PC-3 (cell line): ENCODE measurements around the gene BEND3.

Source experiments
- CTCF ChIP-seq: fragments of 300-600 bp; sonication (generic); conservative IDR thresholded peaks from 2 replicates; pipeline ENCODE4 v1.5.1; 2017; ENCODE audit warnings: antibody characterized with exemption, low read depth, mild to moderate bottlenecking, low read length
- EZH2 ChIP-seq: fragments of 300-600 bp; sonication (generic); IDR thresholded peaks from one replicate; pipeline ENCODE4 v1.6.1; 2017; ENCODE audit warnings: antibody characterized with exemption, mild to moderate bottlenecking, low read length; ENCODE audit not compliant: unreplicated experiment
- EZH2phosphoT487 ChIP-seq: fragments of 300-600 bp; sonication (generic); IDR thresholded peaks from 2 replicates; pipeline ENCODE4 v1.6.1; 2018; ENCODE audit warnings: mild to moderate bottlenecking, antibody characterized with exemption, low read length, borderline replicate concordance

DNA sequence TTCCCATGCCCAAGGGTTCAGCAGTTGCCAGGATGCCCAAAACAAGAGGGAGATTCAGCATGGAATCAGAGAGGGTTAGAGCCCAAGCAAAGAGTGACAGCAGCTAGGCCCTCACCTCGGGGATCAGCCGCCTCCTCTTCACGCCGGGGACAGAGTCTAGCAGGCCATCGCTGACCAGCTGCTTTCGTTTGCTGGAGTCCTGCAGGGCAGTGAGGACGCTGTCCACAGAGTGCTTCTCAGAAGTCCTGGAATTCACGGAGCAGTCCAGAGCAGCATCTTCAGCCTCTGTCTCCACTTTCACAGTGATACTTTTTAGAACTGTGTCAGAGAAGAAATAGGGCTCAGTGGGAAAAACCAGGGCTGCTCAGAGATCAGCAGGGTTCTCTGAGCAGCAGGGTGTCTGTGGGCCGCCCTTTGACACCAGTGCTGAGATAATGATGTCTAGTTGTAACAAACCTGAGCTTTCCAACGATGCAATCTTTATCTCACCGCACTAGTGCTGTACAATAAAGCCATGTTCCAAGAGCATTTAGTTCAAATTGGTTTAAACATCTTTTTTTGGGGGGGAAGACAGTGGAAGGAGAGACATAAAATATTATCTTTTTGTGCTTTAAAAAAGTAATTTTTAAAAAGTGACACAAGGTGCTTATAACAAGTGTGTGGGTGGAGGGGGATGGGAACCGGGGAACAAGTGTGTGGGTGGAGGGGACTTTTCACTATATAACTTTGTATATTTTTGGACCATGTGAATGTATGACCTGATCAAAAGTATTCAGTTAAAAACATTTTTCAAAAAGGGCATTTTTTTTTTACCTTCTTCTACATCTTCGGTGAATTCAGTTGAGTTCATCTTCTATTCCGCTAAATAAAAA is 16.6 kb downstream of the BEND3 start:
- no peak for TF ChIP-seq CTCF
- no peak for TF ChIP-seq EZH2
- TF ChIP-seq EZH2phosphoT487: no peak
